OCI-LY3 (cell line): ENCODE data around the gene LETMD1.

ENCODE experiments used
- H2AFZ ChIP-seq: fragments of 200-600, 300-600 bp; shearing (Covaris generic); 2 replicates; pipeline ENCODE4 v1.6.0; 2014; ENCODE audit warnings: antibody characterized with exemption, low read depth, low read length
- H3K27ac ChIP-seq: fragments of 200-600, 300-600 bp; sonication (generic); 2 replicates; pipeline ENCODE4 v1.5.1; 2014; ENCODE audit warnings: mild to moderate bottlenecking, low read length, moderate library complexity, mixed read lengths
- H3K27me3 ChIP-seq: fragments of 200-600, 300-600 bp; sonication (generic); 2 replicates; pipeline ENCODE4 v1.6.1; 2014; ENCODE audit warnings: low read depth, low read length, mixed read lengths
- H3K36me3 ChIP-seq: fragments of 200-600, 300-600 bp; sonication (generic); replicated peaks from 2 replicates; pipeline ENCODE3; 2014; ENCODE audit warnings: low read depth, low read length, mixed read lengths
- H3K4me1 ChIP-seq: fragments of 300-600, 200-600 bp; sonication (generic); 2 replicates; pipeline ENCODE4 v1.6.1; 2014; ENCODE audit warnings: low read length, mixed read lengths
- H3K4me2 ChIP-seq: fragments of 200-600, 300-600 bp; sonication (generic); 2 replicates; pipeline ENCODE4 v1.6.1; 2014; ENCODE audit warnings: low read length, mixed read lengths
- H3K4me3 ChIP-seq: fragments of 300-600, 200-600 bp; sonication (generic); 2 replicates; pipeline ENCODE4 v1.5.1; 2014; ENCODE audit warnings: antibody characterized with exemption, mild to moderate bottlenecking, low read length, moderate library complexity
- H3K79me2 ChIP-seq: fragments of 300-600, 200-600 bp; shearing (Covaris generic); 2 replicates; pipeline ENCODE4 v1.6.1; 2014; ENCODE audit warnings: mild to moderate bottlenecking, low read length, mixed read lengths
- H3K9ac ChIP-seq: fragments of 300-600, 200-600 bp; shearing (Covaris generic); 2 replicates; pipeline ENCODE4 v1.6.0; 2014; ENCODE audit warnings: mild to moderate bottlenecking, low read length, moderate library complexity
- H3K9me3 ChIP-seq: fragments of 200-600, 300-600 bp; shearing (Covaris generic); 2 replicates; pipeline ENCODE4 v1.6.1; 2014; ENCODE audit warnings: low read length, mixed read lengths; ENCODE audit not compliant: insufficient read depth
- H4K20me1 ChIP-seq: fragments of 200-600, 300-600 bp; sonication (generic); 2 replicates; pipeline ENCODE4 v1.6.1; 2016; ENCODE audit warnings: low read length, mixed read lengths; ENCODE audit not compliant: insufficient read depth
- EZH2phosphoT487 ChIP-seq: fragments of 200-600 bp; shearing (Covaris generic); IDR thresholded peaks from 2 replicates; pipeline ENCODE4 v1.6.1; 2018; ENCODE audit warnings: antibody characterized with exemption, mixed run types, low read depth
- TF ChIP-seq, protein P1 (sequence below): fragments of 200-600, 300-600 bp; sonication (generic); IDR thresholded peaks from 2 replicates; pipeline ENCODE4 v1.5.1; 2014; ENCODE audit warnings: antibody characterized with exemption, low read length, low read depth

LETMD1 gene

DNA sequence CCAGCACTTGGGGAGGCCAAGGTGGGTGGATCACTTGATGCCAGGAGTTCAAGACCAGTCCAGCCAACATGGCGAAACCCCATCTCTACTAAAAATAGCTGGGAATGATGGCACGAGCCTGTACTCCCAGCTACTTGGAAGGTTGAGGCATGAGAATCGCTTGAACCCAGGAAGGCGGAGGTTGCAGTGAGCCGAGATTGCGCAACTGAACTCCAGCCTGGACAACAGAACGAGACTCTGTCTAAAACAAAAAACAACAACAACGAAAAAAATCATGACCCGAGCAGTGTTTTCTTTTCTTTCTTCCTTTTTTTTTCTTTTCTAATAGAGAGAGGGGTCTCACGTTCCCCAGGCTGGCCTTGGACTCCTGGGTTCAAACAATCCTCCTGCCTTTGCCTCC is 38.8 kb downstream of the LETMD1 start:
- Histone ChIP-seq H2AFZ (no peak overlapping the region), H4K20me1 (no peaks in the 10 kb centered on the region), H3K36me3 (peaks cover 14% of the 10 kb centered on the region), H3K4me3 (no peak overlapping the region), H3K4me2 (no peak overlapping the region), H3K27me3 (no peaks in the 10 kb centered on the region), H3K27ac (no peak overlapping the region), H3K9me3 (no peaks in the 10 kb centered on the region), H3K79me2 (peaks cover 10% of the 10 kb centered on the region), H3K9ac (no peak overlapping the region), H3K4me1 (peaks cover 23% of the 10 kb centered on the region)
- TF ChIP-seq, protein P1, sequence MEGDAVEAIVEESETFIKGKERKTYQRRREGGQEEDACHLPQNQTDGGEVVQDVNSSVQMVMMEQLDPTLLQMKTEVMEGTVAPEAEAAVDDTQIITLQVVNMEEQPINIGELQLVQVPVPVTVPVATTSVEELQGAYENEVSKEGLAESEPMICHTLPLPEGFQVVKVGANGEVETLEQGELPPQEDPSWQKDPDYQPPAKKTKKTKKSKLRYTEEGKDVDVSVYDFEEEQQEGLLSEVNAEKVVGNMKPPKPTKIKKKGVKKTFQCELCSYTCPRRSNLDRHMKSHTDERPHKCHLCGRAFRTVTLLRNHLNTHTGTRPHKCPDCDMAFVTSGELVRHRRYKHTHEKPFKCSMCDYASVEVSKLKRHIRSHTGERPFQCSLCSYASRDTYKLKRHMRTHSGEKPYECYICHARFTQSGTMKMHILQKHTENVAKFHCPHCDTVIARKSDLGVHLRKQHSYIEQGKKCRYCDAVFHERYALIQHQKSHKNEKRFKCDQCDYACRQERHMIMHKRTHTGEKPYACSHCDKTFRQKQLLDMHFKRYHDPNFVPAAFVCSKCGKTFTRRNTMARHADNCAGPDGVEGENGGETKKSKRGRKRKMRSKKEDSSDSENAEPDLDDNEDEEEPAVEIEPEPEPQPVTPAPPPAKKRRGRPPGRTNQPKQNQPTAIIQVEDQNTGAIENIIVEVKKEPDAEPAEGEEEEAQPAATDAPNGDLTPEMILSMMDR, result no peak
- no peak for TF ChIP-seq EZH2phosphoT487

DNA sequence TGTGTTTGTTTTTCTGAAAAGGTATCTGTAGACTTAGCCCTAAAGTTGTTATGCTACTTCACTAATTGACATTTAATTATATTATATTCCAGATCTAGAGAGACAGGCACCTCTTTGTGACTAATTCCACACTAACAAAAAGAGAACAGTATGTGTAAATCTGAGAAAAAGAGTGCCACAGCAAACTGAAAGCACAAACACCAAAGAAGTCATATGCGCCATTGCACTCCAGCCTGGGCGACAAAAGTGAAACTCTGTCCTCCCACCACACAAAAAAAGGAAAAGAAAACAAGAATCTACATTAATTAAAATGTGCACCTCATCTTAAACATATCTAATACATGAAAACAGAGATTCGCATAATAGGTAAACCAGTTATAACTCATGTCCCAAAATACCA is 39.7 kb downstream of the LETMD1 start:
- no peak overlapping the region for H3K9ac ChIP-seq
- TF ChIP-seq, protein P1, result no peak
- no peak for TF ChIP-seq EZH2phosphoT487
- H3K4me2 ChIP-seq, result peak overlapping the region; percentile 26

GRCh38 chr12:51090705-51091229 is 42.6 kb downstream of the LETMD1 start:
- Histone ChIP-seq H3K36me3 (peaks cover 29% of the 10 kb centered on the region), H3K9me3 (no peaks in the 10 kb centered on the region), H3K9ac (no peak overlapping the region), H3K27me3 (no peaks in the 10 kb centered on the region), H3K4me3 (no peak overlapping the region), H4K20me1 (no peaks in the 10 kb centered on the region), H3K79me2 (no peaks in the 10 kb centered on the region), H2AFZ (no peak overlapping the region), H3K4me2 (no peak overlapping the region), H3K27ac (no peak overlapping the region), H3K4me1 (peaks cover 16% of the 10 kb centered on the region)
- no peak for TF ChIP-seq EZH2phosphoT487
- TF ChIP-seq, protein P1, result no peak

More for the DNA sequence above, 39.7 kb downstream of the LETMD1 start:
- H3K27ac ChIP-seq, result peak overlapping the region; percentile 29
- no peak overlapping the region for H2AFZ ChIP-seq
- no peak overlapping the region for H3K4me3 ChIP-seq
- no peaks in the 10 kb centered on the region for H4K20me1 ChIP-seq
- H3K79me2 ChIP-seq, result peaks cover 2% of the 10 kb centered on the region
- peaks cover 14% of the 10 kb centered on the region for H3K36me3 ChIP-seq
- H3K9me3 ChIP-seq, result no peaks in the 10 kb centered on the region
- H3K27me3 ChIP-seq, result no peaks in the 10 kb centered on the region
- H3K4me1 ChIP-seq, result peaks cover 16% of the 10 kb centered on the region

DNA sequence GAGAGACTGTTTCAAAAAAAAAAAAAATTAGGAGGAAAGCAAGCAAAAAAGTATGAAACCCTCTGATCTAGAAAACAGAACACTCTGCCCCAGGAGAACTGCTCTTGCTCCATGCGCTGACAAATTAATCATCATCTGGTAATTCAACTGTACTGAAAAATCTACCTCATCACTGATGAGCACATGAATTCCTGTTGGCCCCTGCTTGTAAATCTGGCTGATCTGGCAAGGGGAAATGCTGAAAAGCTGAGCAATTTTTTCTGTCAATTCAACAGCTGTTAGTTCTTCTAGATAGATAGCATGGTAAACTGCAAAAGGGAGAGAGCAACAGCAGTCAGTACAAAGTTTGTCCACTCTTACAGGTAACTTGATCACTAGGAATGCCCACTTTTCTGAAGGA is 50.5 kb downstream of the LETMD1 start:
- TF ChIP-seq, protein P1, result no peak
- TF ChIP-seq EZH2phosphoT487, result no peak

More for the DNA sequence above, 50.5 kb downstream of the LETMD1 start:
- H2AFZ ChIP-seq, result no peak overlapping the region
- H3K27ac ChIP-seq, result no peak overlapping the region
- H3K9ac ChIP-seq, result no peak overlapping the region
- H3K4me2 ChIP-seq, result no peak overlapping the region
- H3K9me3 ChIP-seq, result no peaks in the 10 kb centered on the region
- no peaks in the 10 kb centered on the region for H3K27me3 ChIP-seq
- no peak overlapping the region for H3K4me3 ChIP-seq
- H3K79me2 ChIP-seq, result no peaks in the 10 kb centered on the region
- H3K36me3 ChIP-seq, result peaks cover 47% of the 10 kb centered on the region
- H3K4me1 ChIP-seq, result no peaks in the 10 kb centered on the region
- no peaks in the 10 kb centered on the region for H4K20me1 ChIP-seq
